Measurements from ENCODE around the gene SNU13.

- TF ChIP-seq CTCF (IDR thresholded peaks at IDR 0.05) (no peak), POLR2AphosphoS5 (IDR thresholded peaks at IDR 0.05) (no peak), POLR2A (IDR thresholded peaks at IDR 0.05) (no peak)
Observed at GRCh38 chr22:41654322-41654721, 34.3 kb downstream of the SNU13 start.

Measured in prostate gland (tissue), 2 donors.